Neural progenitor cell (in vitro differentiated cells): Measurements from ENCODE around the gene DNPEP.

Source experiments
- EZH2 ChIP-seq: fragments of 200-600 bp; sonication (generic); IDR thresholded peaks from 2 replicates; pipeline ENCODE4 v1.6.1; 2017; ENCODE audit warnings: antibody characterized with exemption, mild to moderate bottlenecking, moderate library complexity
- EZH2phosphoT487 ChIP-seq: fragments of 200-600 bp; sonication (generic); IDR thresholded peaks from 2 replicates; pipeline ENCODE4 v1.6.1; 2017; ENCODE audit warnings: antibody characterized with exemption
- TF ChIP-seq, protein P1 (sequence below): fragments of 200-600 bp; sonication (generic); IDR thresholded peaks from 2 replicates; pipeline ENCODE4 v1.5.1; 2017; ENCODE audit warnings: antibody characterized with exemption, mild to moderate bottlenecking

DNA sequence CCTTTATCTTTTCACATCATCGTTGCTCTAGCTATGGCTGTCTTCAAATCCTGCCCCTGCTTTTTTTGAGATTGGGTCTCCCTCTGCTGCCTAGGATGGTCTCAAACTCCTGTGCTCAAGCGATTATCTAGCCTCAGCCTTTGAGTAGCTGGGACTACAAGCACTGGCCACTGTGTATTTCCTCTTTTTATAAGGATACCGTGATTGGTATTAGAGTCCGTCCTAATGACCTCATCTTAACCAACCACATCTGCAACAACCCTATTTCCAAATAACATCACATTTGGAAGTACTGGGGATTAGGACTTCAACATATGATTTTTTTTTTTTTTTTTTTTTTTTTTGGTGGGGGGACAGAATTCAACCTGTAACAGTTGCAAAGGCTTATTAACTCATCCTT lies 64.3 kb downstream of the DNPEP start:
- TF ChIP-seq, protein P1, sequence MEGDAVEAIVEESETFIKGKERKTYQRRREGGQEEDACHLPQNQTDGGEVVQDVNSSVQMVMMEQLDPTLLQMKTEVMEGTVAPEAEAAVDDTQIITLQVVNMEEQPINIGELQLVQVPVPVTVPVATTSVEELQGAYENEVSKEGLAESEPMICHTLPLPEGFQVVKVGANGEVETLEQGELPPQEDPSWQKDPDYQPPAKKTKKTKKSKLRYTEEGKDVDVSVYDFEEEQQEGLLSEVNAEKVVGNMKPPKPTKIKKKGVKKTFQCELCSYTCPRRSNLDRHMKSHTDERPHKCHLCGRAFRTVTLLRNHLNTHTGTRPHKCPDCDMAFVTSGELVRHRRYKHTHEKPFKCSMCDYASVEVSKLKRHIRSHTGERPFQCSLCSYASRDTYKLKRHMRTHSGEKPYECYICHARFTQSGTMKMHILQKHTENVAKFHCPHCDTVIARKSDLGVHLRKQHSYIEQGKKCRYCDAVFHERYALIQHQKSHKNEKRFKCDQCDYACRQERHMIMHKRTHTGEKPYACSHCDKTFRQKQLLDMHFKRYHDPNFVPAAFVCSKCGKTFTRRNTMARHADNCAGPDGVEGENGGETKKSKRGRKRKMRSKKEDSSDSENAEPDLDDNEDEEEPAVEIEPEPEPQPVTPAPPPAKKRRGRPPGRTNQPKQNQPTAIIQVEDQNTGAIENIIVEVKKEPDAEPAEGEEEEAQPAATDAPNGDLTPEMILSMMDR = no peak
- TF ChIP-seq EZH2 (no peak), EZH2phosphoT487 (no peak)
